OCI-LY3 (cell line): ENCODE measurements around the gene PRDM16.

ENCODE experiments used
- H2AFZ ChIP-seq: fragments of 200-600, 300-600 bp; shearing (Covaris generic); 2 replicates; pipeline ENCODE4 v1.6.0; 2014; ENCODE audit warnings: antibody characterized with exemption, low read depth, low read length
- H3K27ac ChIP-seq: fragments of 200-600, 300-600 bp; sonication (generic); 2 replicates; pipeline ENCODE4 v1.5.1; 2014; ENCODE audit warnings: mild to moderate bottlenecking, low read length, moderate library complexity, mixed read lengths
- H3K27me3 ChIP-seq: fragments of 200-600, 300-600 bp; sonication (generic); 2 replicates; pipeline ENCODE4 v1.6.1; 2014; ENCODE audit warnings: low read depth, low read length, mixed read lengths
- H3K36me3 ChIP-seq: fragments of 200-600, 300-600 bp; sonication (generic); replicated peaks from 2 replicates; pipeline ENCODE3; 2014; ENCODE audit warnings: low read depth, low read length, mixed read lengths
- H3K4me1 ChIP-seq: fragments of 300-600, 200-600 bp; sonication (generic); 2 replicates; pipeline ENCODE4 v1.6.1; 2014; ENCODE audit warnings: low read length, mixed read lengths
- H3K4me2 ChIP-seq: fragments of 200-600, 300-600 bp; sonication (generic); 2 replicates; pipeline ENCODE4 v1.6.1; 2014; ENCODE audit warnings: low read length, mixed read lengths
- H3K4me3 ChIP-seq: fragments of 300-600, 200-600 bp; sonication (generic); 2 replicates; pipeline ENCODE4 v1.5.1; 2014; ENCODE audit warnings: antibody characterized with exemption, mild to moderate bottlenecking, low read length, moderate library complexity
- H3K79me2 ChIP-seq: fragments of 300-600, 200-600 bp; shearing (Covaris generic); 2 replicates; pipeline ENCODE4 v1.6.1; 2014; ENCODE audit warnings: mild to moderate bottlenecking, low read length, mixed read lengths
- H3K9ac ChIP-seq: fragments of 300-600, 200-600 bp; shearing (Covaris generic); 2 replicates; pipeline ENCODE4 v1.6.0; 2014; ENCODE audit warnings: mild to moderate bottlenecking, low read length, moderate library complexity
- H3K9me3 ChIP-seq: fragments of 200-600, 300-600 bp; shearing (Covaris generic); 2 replicates; pipeline ENCODE4 v1.6.1; 2014; ENCODE audit warnings: low read length, mixed read lengths; ENCODE audit not compliant: insufficient read depth
- H4K20me1 ChIP-seq: fragments of 200-600, 300-600 bp; sonication (generic); 2 replicates; pipeline ENCODE4 v1.6.1; 2016; ENCODE audit warnings: low read length, mixed read lengths; ENCODE audit not compliant: insufficient read depth
- CTCF ChIP-seq: fragments of 200-600, 300-600 bp; sonication (generic); IDR thresholded peaks from 2 replicates; pipeline ENCODE4 v1.5.1; 2014; ENCODE audit warnings: antibody characterized with exemption, low read length, low read depth
- EZH2phosphoT487 ChIP-seq: fragments of 200-600 bp; shearing (Covaris generic); IDR thresholded peaks from 2 replicates; pipeline ENCODE4 v1.6.1; 2018; ENCODE audit warnings: antibody characterized with exemption, mixed run types, low read depth

PRDM16 gene

GRCh38 chr1:3459940-3460671 is 391.1 kb downstream of the PRDM16 start:
- Histone ChIP-seq H3K4me1 (no peaks in the 10 kb centered on the region), H3K9ac (no peak overlapping the region), H3K27ac (no peak overlapping the region)

GRCh38 chr1:3460672-3461131 is 391.7 kb downstream of the PRDM16 start:
- Histone ChIP-seq H2AFZ (no peak overlapping the region), H3K9me3 (no peaks in the 10 kb centered on the region), H3K4me1 (no peaks in the 10 kb centered on the region), H3K4me2 (no peak overlapping the region), H3K36me3 (no peaks in the 10 kb centered on the region), H3K27me3 (no peaks in the 10 kb centered on the region), H3K9ac (no peak overlapping the region), H3K27ac (no peak overlapping the region), H3K4me3 (no peak overlapping the region), H4K20me1 (no peaks in the 10 kb centered on the region), H3K79me2 (no peaks in the 10 kb centered on the region)
- TF ChIP-seq EZH2phosphoT487 (no peak), CTCF (no peak)

More at GRCh38 chr1:3459940-3460671, 391.1 kb downstream of the PRDM16 start:
- no peaks in the 10 kb centered on the region for H3K36me3 ChIP-seq
- H4K20me1 ChIP-seq = no peaks in the 10 kb centered on the region
- no peak overlapping the region for H3K4me3 ChIP-seq
- TF ChIP-seq EZH2phosphoT487 (no peak), CTCF (no peak)
- H2AFZ ChIP-seq = no peak overlapping the region
- H3K27me3 ChIP-seq = no peaks in the 10 kb centered on the region
- H3K4me2 ChIP-seq = no peak overlapping the region
- H3K79me2 ChIP-seq = no peaks in the 10 kb centered on the region
- H3K9me3 ChIP-seq = no peaks in the 10 kb centered on the region

GRCh38 chr1:3461238-3461933 is 392.4 kb downstream of the PRDM16 start:
- no peak overlapping the region for H3K4me3 ChIP-seq

More at GRCh38 chr1:3461238-3461933, 392.4 kb downstream of the PRDM16 start:
- Histone ChIP-seq H3K36me3 (no peaks in the 10 kb centered on the region), H3K27ac (no peak overlapping the region), H3K27me3 (no peaks in the 10 kb centered on the region), H3K79me2 (no peaks in the 10 kb centered on the region), H3K9ac (no peak overlapping the region), H2AFZ (no peak overlapping the region), H3K4me1 (no peaks in the 10 kb centered on the region), H3K4me2 (no peak overlapping the region), H4K20me1 (no peaks in the 10 kb centered on the region), H3K9me3 (no peaks in the 10 kb centered on the region)
- no peak for TF ChIP-seq CTCF
